SK-N-SH treated with all-trans-retinoic acid at 6 μM for 48 hours (cell line): ENCODE results near the gene SLC13A1.

Experiments used
- BACH2 ChIP-seq: fragments of 250-450 bp; sonication (Bioruptor Pico); IDR thresholded peaks from 2 replicates; pipeline ENCODE4 v1.9.0; 2021; ENCODE audit warnings: mild to moderate bottlenecking, borderline replicate concordance
- ISL1 ChIP-seq: fragments of 250-450 bp; sonication (Bioruptor Pico); IDR thresholded peaks from 2 replicates; pipeline ENCODE4 v2.1.2; 2022; ENCODE audit warnings: mild to moderate bottlenecking, moderate library complexity
- TCF4 ChIP-seq: fragments of 250-450 bp; sonication (Bioruptor Pico); IDR thresholded peaks from 2 replicates; pipeline ENCODE4 v1.8.0; 2021; ENCODE audit warnings: mild to moderate bottlenecking, moderate library complexity, borderline replicate concordance
- TSHZ2 ChIP-seq: fragments of 250-450 bp; sonication (Bioruptor Pico); IDR thresholded peaks from 2 replicates; pipeline ENCODE4 v1.5.0; 2020; ENCODE audit warnings: mild to moderate bottlenecking, moderate library complexity
- ZFP30 ChIP-seq: fragments of 450-650 bp; formaldehyde crosslinking; IDR thresholded peaks from 2 replicates; pipeline ENCODE4 v1.5.0; 2022; ENCODE audit warnings: mild to moderate bottlenecking, moderate library complexity
- ZNF70 ChIP-seq: fragments of 450-650 bp; formaldehyde crosslinking; IDR thresholded peaks from 2 replicates; pipeline ENCODE4 v1.5.0; 2020; ENCODE audit warnings: mild to moderate bottlenecking, moderate library complexity
- TF ChIP-seq, protein P1 (sequence below): fragments of 250-450 bp; sonication (Bioruptor Pico); IDR thresholded peaks from 2 replicates; pipeline ENCODE4 v1.8.0; 2020; ENCODE audit warnings: mild to moderate bottlenecking, moderate library complexity, borderline replicate concordance

- TF ChIP-seq, protein P1, sequence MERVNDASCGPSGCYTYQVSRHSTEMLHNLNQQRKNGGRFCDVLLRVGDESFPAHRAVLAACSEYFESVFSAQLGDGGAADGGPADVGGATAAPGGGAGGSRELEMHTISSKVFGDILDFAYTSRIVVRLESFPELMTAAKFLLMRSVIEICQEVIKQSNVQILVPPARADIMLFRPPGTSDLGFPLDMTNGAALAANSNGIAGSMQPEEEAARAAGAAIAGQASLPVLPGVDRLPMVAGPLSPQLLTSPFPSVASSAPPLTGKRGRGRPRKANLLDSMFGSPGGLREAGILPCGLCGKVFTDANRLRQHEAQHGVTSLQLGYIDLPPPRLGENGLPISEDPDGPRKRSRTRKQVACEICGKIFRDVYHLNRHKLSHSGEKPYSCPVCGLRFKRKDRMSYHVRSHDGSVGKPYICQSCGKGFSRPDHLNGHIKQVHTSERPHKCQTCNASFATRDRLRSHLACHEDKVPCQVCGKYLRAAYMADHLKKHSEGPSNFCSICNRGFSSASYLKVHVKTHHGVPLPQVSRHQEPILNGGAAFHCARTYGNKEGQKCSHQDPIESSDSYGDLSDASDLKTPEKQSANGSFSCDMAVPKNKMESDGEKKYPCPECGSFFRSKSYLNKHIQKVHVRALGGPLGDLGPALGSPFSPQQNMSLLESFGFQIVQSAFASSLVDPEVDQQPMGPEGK: no peak
- no peak for TF ChIP-seq BACH2 (CRISPR knock-in tag)
- no peak for TF ChIP-seq ISL1 (CRISPR knock-in tag)
- TF ChIP-seq ZNF70 (CRISPR knock-in tag): no peak
- TF ChIP-seq ZFP30 (CRISPR knock-in tag): no peak
- TF ChIP-seq TSHZ2: peak; percentile 51; the same call in 1 of the 2 replicates
- TF ChIP-seq TCF4 (CRISPR knock-in tag): no peak
These were observed 45.4 kb downstream of the SLC13A1 start for GRCh38 chr7:123154231-123154860.
